ENCODE data around the gene HNRNPUL2.

Gene HNRNPUL2

GRCh38 chr11:62666259-62666926, 60.9 kb downstream of the HNRNPUL2 start:
- DNase-seq (ENCODE audit: low read depth): no peak

- peak; percentile 57 for DNase-seq (ENCODE audit: low read depth)
Measured at GRCh38 chr11:62665599-62666258, 61.5 kb downstream of the HNRNPUL2 start.

- peak; percentile 95 for DNase-seq (ENCODE audit: low read depth)
Measured at GRCh38 chr11:62665075-62665598, 62.1 kb downstream of the HNRNPUL2 start, which contains the start of the genes C11orf98 and CSKMT. C11orf98 (minus strand) TSS chr11:62665210; CDS start chr11:62665169, 41 bp downstream. CSKMT (plus strand) TSS chr11:62665312; CDS start chr11:62665880, 568 bp downstream.

GRCh38 chr11:62664405-62665074, 62.7 kb downstream of the HNRNPUL2 start:
- DNase-seq (ENCODE audit: low read depth): peak; percentile 70
